Subcutaneous abdominal adipose tissue (tissue), 5 donors: ENCODE measurements around the gene SPPL3.

ENCODE experiments used
- H3K27ac ChIP-seq: one replicate; pipeline ENCODE4 v1.7.0; 2013; ENCODE audit warnings: low read depth, mild to moderate bottlenecking, inconsistent platforms, low read length, moderate library complexity
- H3K27me3 ChIP-seq, 5 donors: one replicate each; pipeline ENCODE4 v1.7.0; 2013; ENCODE audit warnings: low read length in 5 of 5, inconsistent platforms in 1 of 5; ENCODE audit not compliant: control insufficient read depth in 5 of 5, insufficient read depth in 4 of 5
- H3K36me3 ChIP-seq, 5 donors: one replicate each; pipeline ENCODE4 v1.7.0; 2013; ENCODE audit warnings: low read length in 5 of 5; ENCODE audit not compliant: control insufficient read depth in 5 of 5, insufficient read depth in 5 of 5
- H3K4me1 ChIP-seq, 5 donors: one replicate each; pipeline ENCODE4 v1.7.0; 2013; ENCODE audit warnings: low read length in 5 of 5, mild to moderate bottlenecking in 3 of 5, moderate library complexity in 1 of 5; ENCODE audit not compliant: control insufficient read depth in 5 of 5, insufficient read depth in 5 of 5
- H3K4me3 ChIP-seq, 5 donors: one replicate each; pipeline ENCODE4 v1.7.0; 2013; ENCODE audit warnings: low read length in 5 of 5, low read depth in 1 of 5
- H3K9ac ChIP-seq, 5 donors: one replicate each; pipeline ENCODE4 v1.7.0; 2013; ENCODE audit warnings: low read length in 5 of 5, mild to moderate bottlenecking in 4 of 5, moderate library complexity in 3 of 5
- H3K9me3 ChIP-seq, 5 donors: one replicate each; pipeline ENCODE4 v1.7.0; 2013; ENCODE audit warnings: low read length in 5 of 5; ENCODE audit not compliant: control insufficient read depth in 5 of 5
- donor health status: healthy.
- donor health status: healthy.
- donor health status: healthy.
- donor health status: healthy.
- donor health status: healthy.

Gene SPPL3

GRCh38 chr12:120861074-120861795 is 42.9 kb downstream of the SPPL3 start:
- H3K4me3 ChIP-seq = no peak overlapping the region
- no peak overlapping the region for H3K9ac ChIP-seq
- peaks cover 0 to 7% (median 3%) of the 10 kb centered on the region in 5 donors for H3K9me3 ChIP-seq
- H3K4me1 ChIP-seq = peaks cover 0 to 16% (median 6%) of the 10 kb centered on the region in 5 donors
- H3K36me3 ChIP-seq = peaks cover 0 to 3% (median 0%) of the 10 kb centered on the region in 5 donors
- no peaks in the 10 kb centered on the region for H3K27me3 ChIP-seq
- H3K27ac ChIP-seq = no peak overlapping the region

GRCh38 chr12:120858306-120859088 is 45.7 kb downstream of the SPPL3 start:
- Histone ChIP-seq H3K27ac (no peak overlapping the region), H3K9ac (no peak overlapping the region), H3K9me3 (peaks cover 0 to 7% (median 3%) of the 10 kb centered on the region in 5 donors), H3K4me3 (no peak overlapping the region), H3K4me1 (peaks cover 0 to 21% (median 14%) of the 10 kb centered on the region in 5 donors), H3K36me3 (no peaks in the 10 kb centered on the region), H3K27me3 (no peaks in the 10 kb centered on the region)

- Histone ChIP-seq H3K9ac (no peak overlapping the region), H3K27ac (no peak overlapping the region), H3K9me3 (peaks cover 0 to 7% (median 3%) of the 10 kb centered on the region in 5 donors), H3K27me3 (no peaks in the 10 kb centered on the region), H3K4me3 (no peak overlapping the region), H3K36me3 (no peaks in the 10 kb centered on the region), H3K4me1 (peaks cover 0 to 25% (median 16%) of the 10 kb centered on the region in 5 donors)
Measured at GRCh38 chr12:120856980-120857379, 47.2 kb downstream of the SPPL3 start.

GRCh38 chr12:120855823-120856588 is 48.2 kb downstream of the SPPL3 start:
- H3K4me1 ChIP-seq = peaks cover 0 to 25% (median 19%) of the 10 kb centered on the region in 5 donors
- H3K27me3 ChIP-seq = no peaks in the 10 kb centered on the region
- peaks cover 0 to 7% (median 3%) of the 10 kb centered on the region in 5 donors for H3K9me3 ChIP-seq
- H3K4me3 ChIP-seq = no peak overlapping the region
- no peaks in the 10 kb centered on the region for H3K36me3 ChIP-seq
- H3K27ac ChIP-seq = no peak overlapping the region
- no peak overlapping the region for H3K9ac ChIP-seq

GRCh38 chr12:120854804-120855203 is 49.4 kb downstream of the SPPL3 start:
- Histone ChIP-seq H3K27ac (no peak overlapping the region), H3K4me1 (peaks cover 0 to 29% (median 23%) of the 10 kb centered on the region in 5 donors), H3K27me3 (no peaks in the 10 kb centered on the region), H3K4me3 (no peak overlapping the region), H3K9ac (no peak overlapping the region), H3K36me3 (no peaks in the 10 kb centered on the region), H3K9me3 (peaks cover 0 to 7% (median 3%) of the 10 kb centered on the region in 5 donors)

- H3K27ac ChIP-seq = no peak overlapping the region
- H3K36me3 ChIP-seq = no peaks in the 10 kb centered on the region
- H3K4me3 ChIP-seq = no peak overlapping the region
- peaks cover 0 to 30% (median 24%) of the 10 kb centered on the region in 5 donors for H3K4me1 ChIP-seq
- no peaks in the 10 kb centered on the region for H3K27me3 ChIP-seq
- no peak overlapping the region for H3K9ac ChIP-seq
- H3K9me3 ChIP-seq = peaks cover 0 to 3% (median under 1%) of the 10 kb centered on the region in 5 donors
Measured at GRCh38 chr12:120853188-120853587, 51.0 kb downstream of the SPPL3 start.

GRCh38 chr12:120851944-120852343 is 52.2 kb downstream of the SPPL3 start:
- H3K27me3 ChIP-seq = no peaks in the 10 kb centered on the region
- no peak overlapping the region for H3K9ac ChIP-seq
- H3K4me3 ChIP-seq = no peak overlapping the region
- no peaks in the 10 kb centered on the region for H3K36me3 ChIP-seq
- H3K9me3 ChIP-seq = no peaks in the 10 kb centered on the region
- peaks cover 0 to 36% (median 33%) of the 10 kb centered on the region in 5 donors for H3K4me1 ChIP-seq
- H3K27ac ChIP-seq = no peak overlapping the region

GRCh38 chr12:120851444-120851843 is 52.7 kb downstream of the SPPL3 start:
- Histone ChIP-seq H3K9ac (no peak overlapping the region), H3K36me3 (no peaks in the 10 kb centered on the region), H3K4me3 (no peak overlapping the region), H3K27me3 (no peaks in the 10 kb centered on the region), H3K27ac (no peak overlapping the region), H3K9me3 (no peaks in the 10 kb centered on the region), H3K4me1 (peaks cover 0 to 39% (median 33%) of the 10 kb centered on the region in 5 donors)

GRCh38 chr12:120849765-120850164 is 54.4 kb downstream of the SPPL3 start:
- no peak overlapping the region for H3K27ac ChIP-seq
- no peaks in the 10 kb centered on the region for H3K9me3 ChIP-seq
- peaks cover 0 to 3% (median 0%) of the 10 kb centered on the region in 5 donors for H3K36me3 ChIP-seq
- no peak overlapping the region for H3K4me3 ChIP-seq
- H3K27me3 ChIP-seq = no peaks in the 10 kb centered on the region
- no peak overlapping the region for H3K9ac ChIP-seq
- peaks cover 0 to 36% (median 31%) of the 10 kb centered on the region in 5 donors for H3K4me1 ChIP-seq
